ENCODE results near the gene CYB5A. TPM values are rescaled to one million over a fixed set of nuclear protein-coding genes. Genes with fewer than 3 reads are reported as not detected.

The CYB5A gene
- polyA plus RNA-seq, 4 donors, result 45.4 to 316 (median 302) TPM

DNA sequence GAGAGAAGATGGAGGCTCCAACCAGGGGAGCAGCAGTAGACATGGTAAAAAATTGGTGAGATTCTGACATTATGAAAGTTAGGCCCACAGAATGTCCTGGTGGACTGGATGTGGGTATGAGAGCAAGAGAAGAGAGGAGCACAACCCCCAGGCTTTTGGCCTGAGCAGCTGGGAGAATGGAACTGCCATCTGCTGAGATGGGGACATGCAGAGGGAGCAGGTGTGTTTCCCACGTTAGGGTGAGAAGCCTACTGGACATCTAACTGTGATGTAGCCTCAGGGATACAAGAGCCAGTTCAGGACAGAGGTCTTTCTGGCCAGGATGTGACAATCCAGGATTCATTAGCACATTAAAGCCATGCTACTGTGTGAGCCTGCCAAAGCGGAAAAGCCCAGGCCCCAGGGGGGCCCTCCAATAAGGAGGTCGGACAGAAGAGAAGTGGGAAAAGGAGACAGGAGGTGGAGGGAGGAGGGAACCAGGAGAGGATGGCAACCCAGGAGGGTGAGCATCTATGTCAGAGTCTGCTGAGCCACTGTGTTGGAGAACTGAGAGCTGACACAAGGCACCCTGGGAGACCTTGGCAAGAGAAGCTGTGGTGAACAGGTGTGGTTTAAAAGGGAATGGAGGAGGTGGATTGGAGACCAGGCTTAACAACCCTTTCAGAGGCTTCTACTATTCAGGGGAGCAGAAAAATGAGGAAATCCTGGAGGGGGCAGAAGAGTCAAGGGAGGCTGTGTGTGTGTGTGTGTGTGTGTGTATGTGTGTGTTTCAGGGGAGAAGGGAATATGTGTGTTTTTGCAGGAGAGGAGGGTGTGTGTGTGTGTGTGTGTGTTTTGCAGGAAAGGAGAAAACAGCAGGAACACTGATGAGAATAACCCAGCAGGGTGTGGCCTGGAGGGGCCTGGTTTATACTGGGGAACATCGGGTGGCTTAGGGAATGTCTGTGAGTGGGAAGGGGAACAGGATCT, 10.5 kb downstream of the CYB5A start:
- DNase-seq (ENCODE audit: low read depth in 4 of 4, low spot score in 3 of 4), result no peak

DNA sequence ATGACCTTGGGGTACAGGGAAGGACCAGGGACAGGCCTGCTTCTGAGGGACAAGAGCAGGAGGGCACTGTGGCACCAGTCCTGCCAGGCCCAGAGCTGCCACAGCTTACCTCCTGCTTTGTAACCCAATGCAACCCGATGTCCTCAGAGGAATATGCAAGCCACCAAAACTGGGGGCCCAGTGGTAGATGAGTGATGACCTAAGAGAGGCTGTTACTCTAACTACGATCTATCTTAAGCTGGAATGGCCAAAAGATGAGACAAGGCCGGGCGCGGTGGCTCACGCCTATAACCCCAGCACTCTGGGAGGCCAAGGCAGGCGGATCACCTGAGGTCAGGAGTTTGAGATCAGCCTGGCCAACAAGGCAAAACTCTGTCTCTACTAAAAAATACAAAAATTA, 12.8 kb downstream of the CYB5A start:
- DNase-seq (ENCODE audit: low read depth in 4 of 4, low spot score in 3 of 4), result no peak

DNA sequence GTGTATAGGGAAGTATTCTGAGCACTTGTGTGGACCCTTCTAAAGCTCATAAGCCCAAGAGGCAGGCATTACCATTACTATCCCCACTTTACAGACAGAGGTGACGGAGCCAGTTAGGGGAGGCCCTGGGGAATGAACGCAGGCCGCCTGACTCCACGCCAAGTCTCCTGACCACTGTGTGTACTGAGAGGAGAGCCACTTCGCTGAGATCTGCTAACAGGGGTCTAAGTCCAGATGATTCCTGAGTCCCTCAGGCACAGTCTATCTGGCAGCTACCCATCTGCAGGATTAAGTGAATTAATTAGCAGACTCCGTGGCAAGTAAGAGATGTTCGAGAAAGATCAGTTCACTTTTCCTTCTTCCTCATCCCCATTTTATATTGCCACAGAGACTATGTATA, 13.7 kb downstream of the CYB5A start:
- no peak for DNase-seq (ENCODE audit: low read depth in 4 of 4, low spot score in 3 of 4)

DNA sequence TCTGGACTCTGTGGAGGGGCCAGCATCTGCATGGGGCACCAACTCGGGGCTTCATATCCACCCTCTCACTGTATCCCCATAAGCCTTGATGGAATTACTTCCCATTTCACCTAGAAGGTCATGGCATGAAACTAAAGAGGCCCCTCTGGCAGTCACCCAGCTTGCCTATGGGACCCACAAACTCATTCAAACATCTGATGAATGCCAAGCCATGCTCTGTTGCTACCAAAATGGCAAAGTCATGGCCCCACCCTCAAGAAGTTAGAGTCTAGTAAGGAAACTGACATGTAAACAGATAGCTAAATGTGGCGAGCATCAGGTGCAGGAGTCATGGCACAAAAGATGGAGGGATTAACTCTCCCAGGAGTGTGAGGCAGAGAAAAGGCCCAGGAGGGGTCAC, 14.5 kb downstream of the CYB5A start:
- DNase-seq (ENCODE audit: low read depth in 4 of 4, low spot score in 3 of 4), result no peak

DNA sequence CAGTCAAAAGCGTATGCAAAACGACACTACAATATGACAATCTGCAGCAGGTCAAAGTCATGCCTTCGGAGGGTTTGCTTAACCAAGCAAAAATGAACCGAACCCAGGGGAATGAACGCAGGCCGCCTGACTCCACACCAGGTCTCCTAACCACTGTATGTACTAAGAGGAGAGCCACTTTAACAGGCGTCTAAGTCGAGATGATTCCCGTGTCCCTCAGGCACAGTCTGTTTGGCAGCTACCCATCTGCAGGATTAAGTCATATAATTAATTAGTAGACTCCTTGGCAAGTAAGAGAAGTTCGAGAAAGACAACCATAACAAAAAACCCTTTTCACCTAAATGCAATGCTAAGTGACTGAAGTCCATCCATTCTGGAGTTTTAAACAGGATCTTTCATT, 15.2 kb downstream of the CYB5A start:
- no peak for DNase-seq (ENCODE audit: low read depth in 4 of 4, low spot score in 3 of 4)

DNA sequence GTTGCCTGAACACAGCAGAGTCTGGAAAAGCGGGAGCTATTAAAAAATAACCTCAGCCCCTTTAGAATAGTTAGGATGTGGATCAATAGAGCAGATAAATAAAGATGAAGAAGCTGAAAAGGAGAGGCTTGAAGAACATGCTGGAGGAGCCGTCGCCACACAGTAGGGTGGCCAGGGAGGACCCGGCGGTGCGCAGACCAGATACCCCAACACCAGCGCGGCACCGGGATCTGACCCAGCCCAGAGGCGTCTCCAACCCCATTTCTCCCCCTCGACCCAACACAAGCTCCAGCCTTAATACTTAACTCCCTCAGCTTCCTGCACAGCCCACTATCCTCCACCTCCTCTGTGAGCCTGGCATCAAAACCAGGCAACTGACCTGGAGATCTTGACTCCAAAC, 16.0 kb downstream of the CYB5A start:
- DNase-seq (ENCODE audit: low read depth in 4 of 4, low spot score in 3 of 4), result no peak

DNA sequence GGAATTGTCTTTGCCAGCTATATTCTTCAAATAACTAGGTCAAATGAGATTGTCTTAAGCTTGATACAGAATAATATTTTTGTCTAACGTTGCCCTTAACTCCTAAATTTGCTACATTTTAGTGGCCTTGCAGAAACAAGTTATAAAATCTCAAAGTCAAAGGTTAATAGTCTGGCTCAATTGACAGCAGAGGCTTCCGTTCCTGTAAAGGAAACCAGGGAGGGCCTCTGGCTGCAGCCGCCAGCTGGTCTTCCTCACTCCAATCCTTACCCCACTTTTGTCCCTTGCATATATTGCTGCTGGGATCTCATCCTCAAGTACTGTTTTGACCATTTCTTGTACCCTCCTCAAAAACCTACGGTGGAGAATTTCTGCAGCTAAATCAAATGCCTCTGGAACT, 17.1 kb downstream of the CYB5A start:
- no peak for DNase-seq (ENCODE audit: low read depth in 4 of 4, low spot score in 3 of 4)

DNA sequence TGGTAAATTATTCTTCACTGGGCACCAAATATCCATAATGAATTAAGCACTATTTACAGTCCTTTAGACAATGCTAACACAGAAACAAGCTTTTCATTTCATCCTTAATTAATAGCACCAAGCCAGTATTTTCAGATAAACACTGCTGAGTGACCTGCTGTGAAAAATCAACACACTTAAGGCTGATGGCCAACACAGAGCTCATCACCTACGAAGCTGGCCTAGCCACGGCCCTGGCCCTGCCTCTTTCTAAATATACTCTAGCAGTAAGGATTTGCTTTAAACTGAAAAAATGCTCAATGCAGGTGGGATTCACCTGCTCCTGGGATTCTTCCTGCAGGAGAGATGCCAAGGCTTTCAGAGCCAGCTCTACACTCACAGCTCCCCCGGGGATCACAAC, 18.4 kb downstream of the CYB5A start:
- DNase-seq (ENCODE audit: low read depth in 4 of 4, low spot score in 3 of 4), result no peak

DNA sequence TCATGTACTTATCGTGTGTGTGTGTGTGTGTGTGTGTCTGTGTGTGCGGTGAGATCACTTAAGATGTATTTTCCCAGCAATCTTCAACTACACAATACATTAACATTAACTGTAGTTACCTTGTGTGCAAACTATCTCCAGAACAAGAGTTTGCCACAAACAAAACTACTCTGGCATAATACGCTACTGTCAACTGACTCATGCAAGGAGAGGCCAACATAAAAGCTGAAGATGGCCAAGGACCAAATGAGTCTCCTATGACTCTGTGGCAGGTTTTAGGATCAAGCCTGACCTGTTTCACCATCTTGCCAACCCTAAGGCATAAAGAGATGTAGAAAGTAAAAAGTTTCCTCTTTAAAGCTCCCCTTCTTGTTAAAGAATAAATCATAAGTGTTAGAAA, 20.1 kb downstream of the CYB5A start:
- DNase-seq (ENCODE audit: low read depth in 4 of 4, low spot score in 3 of 4), result no peak

DNA sequence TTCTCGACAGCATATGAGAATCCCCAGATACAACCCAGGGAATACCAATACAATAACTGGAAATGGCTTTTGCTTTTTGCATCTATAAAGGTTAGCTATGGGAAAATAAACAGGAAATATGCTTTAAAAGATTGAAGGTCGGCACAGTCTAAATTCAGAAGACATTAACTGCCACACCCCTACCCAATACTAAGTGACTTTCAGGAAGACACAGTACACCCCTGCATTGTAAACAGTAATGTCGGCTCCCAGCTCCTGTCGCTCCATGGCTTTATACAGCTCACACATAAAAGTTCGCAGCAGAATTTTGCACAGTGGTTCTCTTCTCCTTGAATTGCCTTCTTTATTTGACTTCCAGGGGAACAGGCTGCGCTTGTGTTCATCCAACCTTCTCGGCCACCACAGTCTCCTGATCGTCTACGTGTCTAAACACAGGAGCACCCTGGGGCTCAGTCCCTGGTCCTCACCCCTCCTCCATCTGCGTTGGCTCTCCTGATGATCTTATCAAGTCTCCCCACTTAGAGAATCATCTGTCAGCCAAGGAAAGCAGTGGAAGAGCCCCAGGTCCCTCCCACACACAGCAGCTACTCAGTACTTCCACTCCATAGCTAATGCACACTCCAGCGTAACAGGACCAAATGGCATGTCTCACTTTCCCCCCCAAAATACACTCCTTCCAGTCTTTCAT, 22.7 kb downstream of the CYB5A start:
- no peak for DNase-seq (ENCODE audit: low read depth in 4 of 4, low spot score in 3 of 4)

DNA sequence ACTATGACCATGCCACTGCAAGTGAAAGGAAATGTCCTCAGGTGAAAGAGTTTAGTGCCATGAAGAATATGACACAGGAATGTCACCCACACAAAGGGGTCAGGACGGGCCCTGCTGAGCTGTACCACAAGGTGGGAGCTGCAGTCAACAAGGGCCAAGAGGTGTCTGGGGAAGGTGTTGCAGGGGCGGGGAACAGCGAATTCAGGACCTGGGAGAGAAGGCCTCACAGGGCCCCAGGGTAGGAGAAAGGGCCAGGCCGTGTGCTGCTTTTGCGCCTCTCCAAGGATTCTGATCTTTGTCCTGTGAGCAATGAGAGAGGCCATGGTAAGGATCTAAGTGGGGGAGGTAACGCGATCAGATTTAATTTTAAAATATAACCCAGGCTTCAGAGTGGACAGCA, 23.6 kb downstream of the CYB5A start:
- no peak for DNase-seq (ENCODE audit: low read depth in 4 of 4, low spot score in 3 of 4)

DNA sequence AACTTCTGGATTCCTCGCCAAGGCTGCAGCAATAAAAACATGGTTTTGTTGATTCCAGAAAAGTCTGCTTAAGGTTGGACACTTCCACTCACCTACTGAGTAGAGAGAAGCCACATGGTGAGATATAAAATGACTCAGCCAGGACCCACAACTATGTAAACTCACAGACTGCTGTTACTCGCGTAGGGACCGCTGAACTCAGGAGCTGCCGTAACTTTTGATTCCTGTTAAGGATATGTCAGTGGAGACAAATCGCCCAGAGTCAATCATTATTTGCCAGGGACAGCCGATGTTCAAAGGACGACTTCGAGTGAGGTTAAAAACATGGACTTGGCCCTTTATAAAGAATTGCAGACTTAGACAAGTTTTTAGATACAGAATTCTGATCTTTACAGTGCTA, 25.6 kb downstream of the CYB5A start:
- no peak for DNase-seq (ENCODE audit: low read depth in 4 of 4, low spot score in 3 of 4)

DNA sequence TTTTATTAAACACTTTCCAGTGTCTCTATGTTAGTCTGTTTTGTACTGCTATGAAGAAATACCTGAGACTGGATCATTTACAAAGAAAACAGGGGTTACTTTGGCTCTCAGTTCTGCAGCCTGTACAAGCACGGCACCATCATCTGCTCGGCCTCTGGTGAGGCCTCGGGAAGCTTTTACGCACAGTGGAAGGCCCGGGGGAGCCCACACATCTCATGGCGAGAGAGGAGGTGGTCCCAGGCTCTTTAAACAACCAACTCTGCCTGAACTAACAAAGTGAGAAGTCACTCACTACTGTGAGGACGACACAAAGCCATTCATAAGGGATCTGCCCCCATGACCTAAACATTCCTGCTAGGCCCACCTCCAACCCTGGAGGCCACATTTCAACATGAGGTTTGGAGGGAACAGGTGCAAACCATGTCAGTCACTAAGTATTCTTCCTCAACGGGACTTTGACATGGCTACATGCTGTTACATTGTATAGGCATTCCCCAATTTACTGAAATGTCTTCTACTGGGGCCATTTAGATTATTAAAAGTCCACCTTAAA, 26.1 kb downstream of the CYB5A start:
- no peak for DNase-seq (ENCODE audit: low read depth in 4 of 4, low spot score in 3 of 4)

DNA sequence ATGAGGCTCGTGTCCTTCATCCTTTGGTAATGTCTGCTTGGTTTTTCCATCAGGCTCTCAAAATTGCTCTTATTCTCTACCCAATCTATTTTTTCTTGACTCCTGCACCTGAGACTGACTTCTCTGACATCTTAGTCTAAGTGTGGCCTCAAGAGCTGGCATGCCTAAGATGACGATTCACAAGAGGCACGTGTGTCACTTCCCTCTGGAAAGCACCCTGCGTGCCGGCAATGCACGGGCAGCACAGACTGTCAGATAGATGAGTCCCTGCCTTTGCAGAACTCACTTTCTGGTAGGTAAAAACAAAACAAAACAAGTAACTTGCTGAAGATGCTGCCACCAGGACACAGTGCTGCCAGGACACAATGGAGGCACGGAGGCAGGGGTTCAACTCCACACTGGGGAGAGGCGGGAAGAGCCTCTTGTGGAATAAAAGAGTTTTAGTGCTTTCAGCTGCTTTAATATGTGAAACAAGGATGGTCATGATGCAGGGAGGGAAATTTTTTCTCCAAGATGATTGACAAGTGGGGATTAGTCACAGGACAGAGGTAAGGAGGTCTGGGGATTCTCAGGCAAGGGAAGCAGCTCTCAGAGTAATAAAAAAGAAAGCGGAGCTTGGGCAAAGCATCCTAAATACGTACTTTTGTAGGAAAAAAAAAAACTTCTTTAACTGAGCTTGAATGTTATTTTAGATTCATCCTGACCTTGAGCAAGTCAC, 27.3 kb downstream of the CYB5A start:
- no peak for DNase-seq (ENCODE audit: low read depth in 4 of 4, low spot score in 3 of 4)

DNA sequence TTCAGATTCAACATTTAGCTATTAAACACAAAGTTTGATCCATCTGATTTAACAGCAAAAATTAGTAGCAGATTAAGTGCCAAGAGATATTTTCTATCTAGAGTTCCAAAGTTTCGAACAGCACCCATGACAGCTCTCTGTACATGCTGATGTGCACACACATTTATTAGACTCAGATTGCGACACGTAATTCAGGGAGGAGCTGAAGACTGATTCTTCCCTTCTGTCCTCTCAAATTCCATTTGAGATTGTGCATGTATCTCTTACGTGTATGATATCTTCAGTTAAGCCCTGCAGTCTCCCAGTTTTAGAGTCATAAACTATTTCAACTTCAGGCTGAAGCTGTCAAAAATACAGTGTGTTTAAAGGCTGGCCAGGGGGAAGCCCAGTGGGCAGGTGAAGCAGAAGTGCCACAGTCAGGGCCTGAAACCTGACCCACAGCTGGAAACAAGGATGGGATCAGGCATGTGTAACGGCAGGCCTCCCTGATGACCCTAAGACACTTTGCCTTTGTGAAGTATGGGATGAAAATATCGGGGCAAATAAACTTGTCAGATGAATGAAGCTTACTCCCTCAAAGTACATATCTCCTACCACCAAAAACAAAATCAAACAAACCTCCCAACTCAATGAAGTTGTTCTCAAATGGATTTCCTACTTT, 30.6 kb downstream of the CYB5A start:
- DNase-seq (ENCODE audit: low read depth in 4 of 4, low spot score in 3 of 4), result no peak

DNA sequence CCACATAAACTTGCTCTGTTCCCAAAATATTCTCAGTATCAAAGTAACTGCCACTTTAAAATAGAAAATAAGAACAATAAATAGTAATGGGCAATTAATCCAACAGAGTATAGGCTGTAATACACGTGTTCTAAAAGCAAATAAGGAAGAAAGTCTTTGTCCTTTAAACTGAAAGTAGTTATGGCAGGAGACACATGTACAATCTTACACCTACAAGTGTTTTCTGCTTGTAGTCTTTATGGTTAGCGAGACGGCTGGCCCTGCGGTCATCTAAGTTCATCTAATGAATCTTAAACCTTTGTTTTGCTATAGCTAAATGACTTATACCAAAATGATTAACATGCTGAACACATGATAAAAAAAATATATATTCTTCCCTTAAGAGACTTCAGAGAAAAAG, 32.4 kb downstream of the CYB5A start:
- no peak for DNase-seq (ENCODE audit: low read depth in 4 of 4, low spot score in 3 of 4)

DNA sequence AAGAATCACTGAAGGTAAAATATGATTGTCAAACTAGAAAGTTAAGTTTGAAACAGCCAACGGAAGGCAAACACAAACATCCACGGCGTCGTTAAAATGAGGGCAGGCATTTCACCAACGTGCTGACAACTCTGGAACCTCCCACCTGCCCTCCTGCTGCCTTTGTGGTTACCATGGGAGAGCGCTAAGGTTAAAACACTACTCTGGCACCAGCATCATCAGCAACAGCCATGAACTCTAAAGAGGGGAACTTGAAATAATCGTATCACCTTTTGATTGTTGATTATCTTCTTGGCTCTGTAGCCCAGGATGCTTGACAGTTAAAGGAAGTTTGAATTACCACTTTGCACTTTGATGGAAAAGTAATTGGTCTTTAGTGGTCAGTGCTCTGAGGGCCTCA, 34.7 kb downstream of the CYB5A start:
- DNase-seq (ENCODE audit: low read depth in 4 of 4, low spot score in 3 of 4), result no peak

DNA sequence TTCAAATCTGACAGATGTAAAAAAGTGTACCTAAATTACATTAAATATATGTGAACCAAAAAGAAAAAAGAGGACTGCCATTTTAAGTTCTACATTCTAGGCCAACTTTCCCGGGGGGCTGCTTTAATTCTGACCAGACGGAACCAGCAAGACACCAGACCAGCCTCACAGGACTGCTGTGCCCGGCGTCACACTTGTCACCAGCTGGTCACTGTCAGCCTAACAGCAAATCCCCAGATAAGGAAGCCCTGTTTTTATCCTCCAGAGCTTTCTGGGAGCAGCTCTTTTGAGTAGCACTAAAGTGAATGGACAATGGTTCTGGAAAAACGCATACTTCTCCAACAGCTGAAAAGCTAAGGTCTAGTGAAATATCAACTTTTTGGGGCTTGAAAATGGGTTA, 35.6 kb downstream of the CYB5A start:
- DNase-seq (ENCODE audit: low read depth in 4 of 4, low spot score in 3 of 4), result no peak

DNA sequence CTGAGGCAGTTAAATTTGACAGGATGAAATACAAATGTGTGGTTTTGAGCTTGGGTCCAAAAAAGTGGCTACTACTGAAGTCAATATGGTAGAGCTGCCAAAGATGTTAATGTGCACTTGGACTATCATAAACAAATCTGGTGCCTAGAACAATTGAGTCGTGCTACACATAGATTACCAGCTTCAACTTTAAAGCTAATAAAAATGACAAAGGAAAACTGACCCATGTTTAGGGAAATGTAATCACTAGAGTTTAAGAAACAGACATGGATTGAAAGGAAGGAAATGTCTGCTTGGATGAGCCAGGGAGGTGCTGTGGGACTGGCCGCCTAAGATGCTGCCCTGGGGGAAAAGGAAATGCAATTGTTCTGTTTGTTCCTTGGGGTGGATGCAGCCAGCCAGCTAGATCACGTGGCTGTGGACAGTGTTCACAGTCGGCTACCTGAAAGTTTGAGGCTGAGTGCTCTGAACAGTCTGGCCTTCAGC, 36.6 kb downstream of the CYB5A start:
- DNase-seq (ENCODE audit: low read depth in 4 of 4, low spot score in 3 of 4), result no peak

DNA sequence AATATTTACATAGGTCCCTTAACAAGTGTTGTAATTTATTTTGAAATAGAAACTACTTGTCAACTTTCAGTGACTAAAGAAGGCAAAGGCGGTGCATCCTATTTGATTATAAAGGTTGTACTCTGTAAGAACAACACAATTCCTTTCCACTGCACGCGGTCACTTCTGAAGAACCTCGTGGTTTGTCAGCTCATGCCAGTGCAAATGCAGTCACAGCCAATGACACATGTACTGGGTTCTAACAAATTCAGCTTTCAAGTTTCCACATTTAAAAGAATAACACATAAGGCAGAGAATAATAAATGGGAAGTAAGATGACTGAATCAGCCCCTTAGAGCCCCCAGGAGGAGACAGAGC, 39.7 kb downstream of the CYB5A start:
- DNase-seq (ENCODE audit: low read depth in 4 of 4, low spot score in 3 of 4), result no peak

Data from left renal pelvis (tissue), 4 donors.